GM10266 (cell line): ENCODE measurements around the gene ITM2B.

ENCODE experiments used
- DNase-seq: peaks from one replicate; pipeline ENCODE4 v3.0.0; 2012; ENCODE audit errors: extremely low spot score
- TF ChIP-seq, protein P1 (sequence below): IDR thresholded peaks from 2 replicates; pipeline ENCODE4 v1.5.1; 2012; ENCODE audit warnings: mild to moderate bottlenecking, low read depth; ENCODE audit not compliant: control insufficient read depth, insufficient read depth; ENCODE audit errors: missing control alignments

ITM2B gene

GRCh38 chr13:48295271-48295670, 62.3 kb downstream of the ITM2B start:
- TF ChIP-seq, protein P1, sequence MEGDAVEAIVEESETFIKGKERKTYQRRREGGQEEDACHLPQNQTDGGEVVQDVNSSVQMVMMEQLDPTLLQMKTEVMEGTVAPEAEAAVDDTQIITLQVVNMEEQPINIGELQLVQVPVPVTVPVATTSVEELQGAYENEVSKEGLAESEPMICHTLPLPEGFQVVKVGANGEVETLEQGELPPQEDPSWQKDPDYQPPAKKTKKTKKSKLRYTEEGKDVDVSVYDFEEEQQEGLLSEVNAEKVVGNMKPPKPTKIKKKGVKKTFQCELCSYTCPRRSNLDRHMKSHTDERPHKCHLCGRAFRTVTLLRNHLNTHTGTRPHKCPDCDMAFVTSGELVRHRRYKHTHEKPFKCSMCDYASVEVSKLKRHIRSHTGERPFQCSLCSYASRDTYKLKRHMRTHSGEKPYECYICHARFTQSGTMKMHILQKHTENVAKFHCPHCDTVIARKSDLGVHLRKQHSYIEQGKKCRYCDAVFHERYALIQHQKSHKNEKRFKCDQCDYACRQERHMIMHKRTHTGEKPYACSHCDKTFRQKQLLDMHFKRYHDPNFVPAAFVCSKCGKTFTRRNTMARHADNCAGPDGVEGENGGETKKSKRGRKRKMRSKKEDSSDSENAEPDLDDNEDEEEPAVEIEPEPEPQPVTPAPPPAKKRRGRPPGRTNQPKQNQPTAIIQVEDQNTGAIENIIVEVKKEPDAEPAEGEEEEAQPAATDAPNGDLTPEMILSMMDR, result no peak
- DNase-seq, result no peak

- no peak for DNase-seq
- TF ChIP-seq, protein P1, result no peak
Observed at GRCh38 chr13:48296528-48296927, 63.5 kb downstream of the ITM2B start.

- TF ChIP-seq, protein P1, result no peak
- no peak for DNase-seq
Observed at GRCh38 chr13:48297131-48297786, 64.3 kb downstream of the ITM2B start.

- DNase-seq, result no peak
- TF ChIP-seq, protein P1, result no peak
Observed at GRCh38 chr13:48299591-48299990, 66.6 kb downstream of the ITM2B start.

DNA sequence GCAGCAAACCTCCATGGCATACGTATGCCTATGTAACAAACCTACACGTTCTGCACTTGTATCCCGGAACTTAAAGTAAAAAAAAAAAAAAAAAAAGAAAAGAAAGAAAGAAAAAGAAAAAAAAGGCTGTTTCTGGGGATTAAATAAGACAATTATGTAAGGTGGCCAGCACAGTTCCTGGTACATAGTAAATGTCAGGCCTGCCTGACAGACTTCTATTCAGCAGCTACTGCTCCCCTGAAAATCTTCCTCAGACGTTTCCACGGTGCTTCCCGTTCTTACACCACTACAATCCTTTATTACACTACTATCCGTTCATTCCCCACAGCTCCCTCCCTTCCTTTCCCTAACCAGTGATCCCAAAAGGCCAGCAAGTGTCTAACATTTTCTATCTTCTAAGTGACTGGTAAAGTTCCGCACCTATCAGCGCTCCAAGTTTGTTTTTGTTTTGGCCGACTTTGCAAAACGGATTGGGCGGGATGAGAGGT, 69.9 kb downstream of the ITM2B start:
- TF ChIP-seq, protein P1, result no peak
- DNase-seq, result no peak

DNA sequence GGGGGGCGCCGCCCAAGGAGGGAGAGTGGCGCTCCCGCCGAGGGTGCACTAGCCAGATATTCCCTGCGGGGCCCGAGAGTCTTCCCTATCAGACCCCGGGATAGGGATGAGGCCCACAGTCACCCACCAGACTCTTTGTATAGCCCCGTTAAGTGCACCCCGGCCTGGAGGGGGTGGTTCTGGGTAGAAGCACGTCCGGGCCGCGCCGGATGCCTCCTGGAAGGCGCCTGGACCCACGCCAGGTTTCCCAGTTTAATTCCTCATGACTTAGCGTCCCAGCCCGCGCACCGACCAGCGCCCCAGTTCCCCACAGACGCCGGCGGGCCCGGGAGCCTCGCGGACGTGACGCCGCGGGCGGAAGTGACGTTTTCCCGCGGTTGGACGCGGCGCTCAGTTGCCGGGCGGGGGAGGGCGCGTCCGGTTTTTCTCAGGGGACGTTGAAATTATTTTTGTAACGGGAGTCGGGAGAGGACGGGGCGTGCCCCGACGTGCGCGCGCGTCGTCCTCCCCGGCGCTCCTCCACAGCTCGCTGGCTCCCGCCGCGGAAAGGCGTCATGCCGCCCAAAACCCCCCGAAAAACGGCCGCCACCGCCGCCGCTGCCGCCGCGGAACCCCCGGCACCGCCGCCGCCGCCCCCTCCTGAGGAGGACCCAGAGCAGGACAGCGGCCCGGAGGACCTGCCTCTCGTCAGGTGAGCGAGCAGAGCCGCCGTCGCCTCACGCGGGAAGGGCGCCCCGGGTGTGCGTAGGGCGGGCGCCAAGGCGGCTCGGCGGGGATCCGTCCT, 70.5 kb downstream of the ITM2B start, which contains the start of gene RB1:
Gene RB1, plus strand, starts transcription at position 393 of the 784 bp plus-strand sequence. Its CDS starts 162 bp downstream, at position 555.
- TF ChIP-seq, protein P1, result no peak
- DNase-seq, result peak; percentile 85
